ENCODE data around the gene SDK2. TPM values are rescaled to one million over a fixed set of nuclear protein-coding genes. Genes with fewer than 3 reads are reported as not detected.

The SDK2 gene
- total and polyA plus RNA-seq, 9 of the 15 experiments (the other 6 are each of a cell fraction or from before 2014, with no cell fraction given) = 0.04 TPM; not detected in 8

GRCh38 chr17:73289549-73290254 is 354.5 kb downstream of the SDK2 start (continued):
- no peak for TF ChIP-seq REST (IDR thresholded peaks at IDR 0.05; ENCODE audit: borderline replicate concordance)
- TF ChIP-seq REST (CRISPR knock-in tag; IDR thresholded peaks at IDR 0.05; ENCODE audit: low read depth) = no peak

All from K562 (cell line).